GM19467 (cell line): Measurements from ENCODE around the gene TMEFF1.
"Not testable (repeated sequence)": the region's sequence is repeated elsewhere in the genome, so short reads cannot be mapped to it uniquely, and the experiment has no call there.

Source experiments
- ATAC-seq: cut with Tn5 transposase; IDR thresholded peaks from one replicate; pipeline ENCODE4 v1.9.1; 2021; ENCODE audit warnings: mild to moderate bottlenecking, moderate library complexity; ENCODE audit not compliant: unreplicated experiment

The TMEFF1 gene

GRCh38 chr9:100488177-100488576 is 15.2 kb downstream of the TMEFF1 start:
- no peak for ATAC-seq

DNA sequence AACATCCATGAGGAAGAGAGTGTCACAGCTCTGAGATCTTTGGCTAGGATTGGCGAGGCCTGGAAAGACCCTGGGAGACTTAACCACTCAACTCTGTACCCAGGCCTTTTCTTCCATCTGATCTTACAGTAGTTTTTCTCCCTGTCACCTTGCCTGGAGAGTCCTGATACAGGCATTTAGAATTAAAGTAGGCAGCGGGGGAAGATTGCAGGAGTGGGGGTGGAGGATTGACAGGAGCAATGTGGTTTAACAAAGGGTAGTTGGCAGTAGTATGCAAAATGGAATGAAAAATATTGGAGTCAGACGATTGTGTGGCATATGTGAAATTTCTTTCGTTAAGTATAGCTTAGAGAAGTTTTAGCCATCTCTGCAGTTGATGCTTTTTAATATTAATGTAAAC is 16.9 kb downstream of the TMEFF1 start:
- no peak for ATAC-seq

- ATAC-seq, result no peak
Observed at GRCh38 chr9:100492952-100493351, 20.0 kb downstream of the TMEFF1 start.

GRCh38 chr9:100498592-100498991 is 25.6 kb downstream of the TMEFF1 start:
- ATAC-seq, result no peak

DNA sequence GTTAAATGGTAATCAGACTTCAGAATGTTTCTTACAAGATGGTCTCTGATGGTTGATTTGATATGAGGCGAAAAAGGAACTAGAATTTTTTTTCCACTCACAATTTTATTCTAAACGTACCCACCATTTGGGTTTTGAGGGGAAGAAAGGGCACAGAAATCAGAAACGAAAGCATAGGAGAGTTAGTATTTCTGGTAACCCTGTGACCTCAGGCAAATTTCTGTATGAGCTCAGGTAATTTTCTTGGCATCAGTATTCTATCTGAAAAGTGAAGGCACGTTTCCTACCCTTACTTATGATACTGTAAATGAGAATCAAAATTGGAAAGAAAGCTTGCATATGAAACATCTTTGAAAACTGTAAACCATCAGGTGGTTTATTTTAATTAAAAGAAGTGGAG is 26.5 kb downstream of the TMEFF1 start:
- no peak for ATAC-seq

DNA sequence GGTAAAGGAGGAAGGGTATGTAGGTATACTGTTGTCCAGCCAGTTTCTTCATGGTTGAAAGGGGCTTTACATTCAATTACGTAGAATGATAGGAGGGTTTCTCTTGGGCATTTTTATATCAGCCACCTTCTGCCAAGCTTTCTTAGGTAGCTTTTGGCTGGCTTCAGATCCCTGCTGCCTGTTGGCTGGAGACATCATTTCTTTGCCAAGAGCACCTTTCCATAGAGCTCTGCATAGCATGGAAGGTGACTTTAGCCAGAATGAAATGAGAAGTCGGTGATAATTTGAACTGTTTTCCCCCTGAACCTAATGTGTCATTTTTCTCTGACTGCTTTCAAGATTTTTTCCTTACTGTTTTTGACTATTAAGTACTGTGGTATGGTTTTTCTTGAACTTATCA is 26.9 kb downstream of the TMEFF1 start:
- no peak for ATAC-seq

- peak; percentile 63 for ATAC-seq
Observed at GRCh38 chr9:100505564-100506159, 32.7 kb downstream of the TMEFF1 start.

DNA sequence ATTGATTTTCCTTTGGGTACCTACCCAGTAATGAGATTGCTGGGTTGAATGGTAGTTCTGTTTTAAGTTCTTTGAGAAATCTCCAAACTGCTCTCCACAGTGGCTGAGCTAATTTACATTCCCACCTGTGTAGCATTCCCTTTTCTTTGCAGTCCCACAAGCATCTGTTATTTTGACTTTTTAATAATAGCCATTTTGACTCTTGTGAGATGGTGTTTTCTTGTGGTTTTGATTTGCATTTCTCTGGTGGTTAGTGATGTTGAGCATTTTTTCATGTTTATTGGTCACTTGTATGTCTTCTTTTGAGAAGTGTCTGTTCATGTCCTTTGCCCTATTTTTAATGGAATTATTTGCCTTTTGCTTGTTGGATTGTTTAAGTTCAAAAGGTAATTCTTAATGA is 34.4 kb downstream of the TMEFF1 start:
- ATAC-seq, result not testable (repeated sequence)

- no peak for ATAC-seq
Observed at GRCh38 chr9:100511205-100511604, 38.3 kb downstream of the TMEFF1 start.

DNA sequence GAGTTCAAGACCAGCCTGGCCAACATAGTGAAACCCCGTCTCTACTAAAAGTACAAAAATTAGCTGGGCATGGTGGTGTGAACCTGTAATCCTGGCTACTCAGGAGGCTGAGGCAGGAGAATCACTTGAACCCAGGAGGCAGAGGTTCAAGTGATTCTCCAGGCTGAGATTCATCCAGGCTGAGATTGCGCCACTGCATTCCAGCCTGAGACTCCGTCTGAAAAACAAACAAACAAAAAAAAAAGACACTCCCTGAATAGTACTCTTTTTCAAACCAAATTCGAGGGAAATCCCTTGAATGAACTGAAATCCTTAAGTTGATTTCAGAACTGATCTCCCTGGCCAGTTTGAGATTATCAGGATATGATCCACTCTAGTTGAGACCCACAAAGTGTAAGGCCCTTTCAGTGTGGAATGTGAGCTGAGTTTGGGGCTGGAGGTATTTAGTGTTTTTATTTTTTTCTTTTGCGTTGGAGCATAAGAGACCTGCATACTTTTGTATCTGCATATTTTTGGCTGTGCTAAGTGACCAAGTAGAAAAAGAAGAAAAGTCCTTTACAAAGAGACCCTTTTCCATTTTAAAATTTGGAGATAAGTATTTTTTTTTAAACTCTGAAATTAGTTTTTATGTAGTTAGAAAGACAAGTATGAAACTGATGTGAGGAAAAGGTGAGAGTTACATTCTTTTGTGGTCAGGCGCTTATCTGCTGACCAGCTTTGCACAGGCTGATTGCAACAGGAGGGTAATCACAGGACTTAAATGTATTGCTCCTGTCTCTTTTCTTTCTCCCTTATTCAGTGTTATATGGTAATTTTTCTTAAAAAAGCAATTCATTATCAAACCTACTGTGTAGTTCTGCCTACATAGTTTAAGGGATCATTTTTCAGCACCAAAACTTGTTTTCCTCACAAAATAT is 42.9 kb downstream of the TMEFF1 start:
- ATAC-seq, result no peak

DNA sequence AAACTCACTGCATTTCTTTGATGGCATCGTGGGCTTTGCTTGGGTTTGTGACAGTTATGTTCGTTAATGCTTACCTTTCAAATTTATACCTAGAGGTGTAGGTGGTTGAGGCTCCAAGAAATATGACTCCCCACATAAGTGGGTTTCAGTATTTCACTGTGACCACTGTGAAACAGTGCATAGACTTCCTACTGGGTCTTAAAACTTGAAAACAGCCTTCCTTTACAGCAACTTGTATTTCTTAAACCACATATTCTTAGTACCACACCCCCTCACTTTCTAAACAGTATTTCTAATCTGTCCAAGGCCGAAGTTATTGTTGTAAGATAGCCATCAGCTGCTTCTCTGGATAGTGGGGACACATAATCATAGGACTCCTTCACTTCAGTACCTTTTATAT is 48.3 kb downstream of the TMEFF1 start:
- no peak for ATAC-seq

DNA sequence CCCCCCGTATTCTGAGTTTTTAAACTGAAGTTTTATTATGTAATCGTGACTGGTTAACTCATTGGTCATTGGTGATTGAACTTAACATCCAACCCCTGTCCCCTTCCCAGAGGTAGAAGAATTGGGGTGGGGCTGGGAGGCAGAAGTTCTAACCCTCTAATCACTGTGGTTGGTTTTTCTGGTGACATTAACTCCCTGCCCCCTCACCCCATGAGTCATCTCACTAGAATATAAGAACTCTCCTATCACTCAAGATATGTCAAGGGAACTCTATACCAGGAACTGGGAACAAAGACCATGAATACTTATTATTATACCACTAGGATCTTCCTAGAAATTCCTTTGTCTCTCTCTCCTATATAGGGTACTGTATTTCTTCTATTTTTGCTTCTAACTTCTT is 52.6 kb downstream of the TMEFF1 start:
- ATAC-seq, result no peak

DNA sequence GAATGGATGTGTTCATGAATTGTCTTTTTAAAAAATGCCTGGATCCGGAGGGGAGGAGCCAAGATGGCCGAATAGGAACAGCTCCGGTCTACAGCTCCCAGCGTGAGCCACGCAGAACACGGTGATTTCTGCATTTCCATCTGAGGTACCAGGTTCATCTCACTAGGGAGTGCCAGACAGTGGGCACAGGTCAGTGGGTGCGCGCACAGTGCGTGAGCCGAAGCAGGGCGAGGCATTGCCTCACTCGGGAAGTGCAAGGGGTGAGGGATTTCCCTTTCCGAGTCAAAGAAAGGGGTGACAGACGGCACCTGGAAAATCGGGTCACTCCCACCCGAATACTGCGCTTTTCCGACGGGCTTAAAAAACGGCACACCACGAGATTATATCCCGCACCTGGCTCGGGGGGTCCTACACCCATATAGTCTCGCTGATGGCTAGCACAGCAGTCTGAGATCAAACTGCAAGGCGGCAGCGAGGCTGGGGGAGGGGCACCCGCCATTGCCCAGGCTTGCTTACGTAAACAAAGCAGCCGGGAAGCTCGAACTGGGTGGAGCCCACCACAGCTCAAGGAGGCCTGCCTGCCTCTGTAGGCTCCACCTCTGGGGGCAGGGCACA is 54.3 kb downstream of the TMEFF1 start:
- ATAC-seq, result not testable (repeated sequence)

DNA sequence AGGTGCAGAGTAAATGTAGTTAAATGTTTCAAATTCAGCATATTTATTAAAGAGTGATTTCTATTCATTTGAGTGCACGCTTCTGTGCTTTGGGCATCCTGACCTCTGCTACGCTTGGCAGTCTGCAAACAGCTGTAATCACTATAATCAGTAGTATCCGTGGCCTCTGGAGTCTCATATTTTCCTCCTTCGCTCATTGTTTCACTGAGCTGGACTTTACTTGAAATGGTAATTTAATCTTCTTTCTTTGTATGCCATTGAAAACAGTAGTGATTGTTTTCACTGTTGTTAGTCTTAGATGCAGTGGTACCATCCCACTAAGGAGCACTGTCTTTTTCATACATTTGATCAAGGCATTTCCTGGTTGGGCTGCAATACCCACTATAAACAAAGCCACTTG is 61.5 kb downstream of the TMEFF1 start:
- no peak for ATAC-seq

- no peak for ATAC-seq
Observed at GRCh38 chr9:100540327-100540726, 67.4 kb downstream of the TMEFF1 start.

DNA sequence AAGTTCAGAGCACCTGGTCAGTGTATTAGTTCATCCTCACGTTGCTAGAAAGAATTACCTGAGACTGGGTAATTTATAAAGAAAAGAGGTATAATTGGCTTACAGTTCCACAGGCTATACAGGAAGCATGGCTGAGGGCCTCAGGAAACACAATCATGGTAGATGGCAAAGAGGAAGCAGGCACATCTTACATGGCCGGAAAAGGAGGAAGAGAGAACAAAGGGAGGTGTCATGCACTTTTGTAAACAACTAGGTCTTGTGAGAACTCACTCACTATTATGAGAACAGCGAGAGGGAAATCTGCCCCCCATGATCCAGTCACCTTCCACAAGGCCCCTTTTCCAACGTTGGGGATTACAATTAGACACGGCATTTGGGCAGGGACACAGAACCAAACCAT is 76.1 kb downstream of the TMEFF1 start:
- ATAC-seq, result no peak

DNA sequence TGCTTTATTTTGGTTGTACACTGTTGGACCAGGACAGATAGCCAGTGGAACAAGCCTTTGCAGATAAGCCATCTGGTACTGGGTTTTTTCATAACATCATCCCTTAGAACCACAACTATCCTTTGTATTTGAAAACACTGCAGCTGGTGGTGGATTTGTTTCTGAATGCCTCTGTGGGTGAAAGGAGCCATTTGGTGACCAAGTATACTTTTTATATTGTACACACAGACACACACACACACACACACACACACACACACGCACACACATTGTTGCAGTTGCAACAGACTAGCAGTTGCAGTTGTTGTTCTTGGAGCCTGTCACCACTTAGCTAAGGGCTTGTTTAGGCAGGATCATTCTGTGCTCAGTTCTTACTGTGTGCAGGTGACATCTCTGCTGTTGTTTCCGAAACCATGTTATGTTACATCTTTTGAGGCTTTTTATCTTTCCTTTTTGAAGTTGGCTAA is 82.0 kb downstream of the TMEFF1 start:
- ATAC-seq, result peak; percentile 46

GRCh38 chr9:100555471-100555870 is 82.5 kb downstream of the TMEFF1 start:
- ATAC-seq, result peak; percentile 56

- no peak for ATAC-seq
Observed at GRCh38 chr9:100557053-100557452, 84.1 kb downstream of the TMEFF1 start.

GRCh38 chr9:100561256-100561655 is 88.3 kb downstream of the TMEFF1 start:
- ATAC-seq, result no peak

DNA sequence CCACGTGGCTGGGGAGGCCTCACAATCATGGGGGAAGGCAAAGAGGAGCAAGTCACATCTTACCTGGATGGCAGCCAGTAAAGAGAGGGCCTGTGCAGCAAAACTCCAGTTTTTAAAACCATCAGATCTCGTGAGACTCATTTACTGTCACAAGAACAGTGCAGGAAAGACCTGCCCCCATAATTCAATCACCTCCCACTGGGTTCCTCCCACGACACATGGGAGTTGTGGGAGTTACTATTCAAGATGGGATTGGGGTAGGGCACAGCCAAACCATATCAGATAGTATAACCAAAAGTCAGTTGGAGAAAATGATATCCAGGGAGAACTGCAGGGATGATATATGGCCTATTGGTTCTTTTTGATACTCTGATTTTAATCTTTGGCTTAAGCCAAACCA is 94.9 kb downstream of the TMEFF1 start:
- ATAC-seq, result no peak
